Measurements from ENCODE around the gene CORT.

DNA sequence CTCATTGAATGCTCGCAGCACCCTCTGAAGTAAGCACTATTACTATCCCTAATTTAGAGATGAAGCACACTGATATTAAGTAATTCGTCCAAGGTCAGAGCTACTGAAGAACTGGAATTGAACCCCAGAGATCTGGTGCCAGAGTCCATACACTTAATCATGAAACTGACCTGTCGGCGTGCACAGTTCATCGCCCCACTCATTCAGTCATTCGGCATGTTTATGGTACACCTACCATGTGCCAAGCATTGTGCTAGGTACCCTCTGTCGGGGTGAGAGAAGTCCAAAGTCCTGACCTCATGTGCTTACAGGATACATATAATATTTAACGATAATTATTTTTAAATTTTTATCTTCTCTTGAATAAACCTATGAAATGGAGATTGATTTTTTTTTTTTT lies 25.2 kb upstream of the CORT start:
- TF ChIP-seq CTCF (IDR thresholded peaks at IDR 0.05), result no peak
- TF ChIP-seq POLR2AphosphoS5 (IDR thresholded peaks at IDR 0.05), result no peak
- TF ChIP-seq EP300 (IDR thresholded peaks at IDR 0.05), result no peak
